IMR-90 (cell line): Measurements from ENCODE around the gene IWS1. TPM values are rescaled to one million over a fixed set of nuclear protein-coding genes. Genes with fewer than 3 reads are reported as not detected.

Source experiments
- ATAC-seq: fragments of 200-7000 bp; cut with Tn5 transposase; 2 replicates; pipeline ENCODE4 v1.9.1; 2020; ENCODE audit warnings: low read depth, mild to moderate bottlenecking, moderate library complexity
- BruUV-seq: library from RNA; stranded (reverse); fragments of 400-500 nt; replicated peaks from 2 replicates; lab custom pipeline; 2021; lab: Mats Ljungman, UMichigan
- CTCF ChIA-PET: fragments of 300-600 bp; formaldehyde crosslinking; extraction: SDS; loops from one replicate; lab custom pipeline; 2021; ENCODE audit warnings: antibody characterized with exemption; lab: Yijun Ruan, JAX
- POLR2A ChIA-PET: fragments of 300-600 bp; sonication (Branson Sonifier 250); formaldehyde crosslinking; loops from one replicate; lab custom pipeline; 2022; ENCODE audit warnings: antibody characterized with exemption; ENCODE audit not compliant: unreplicated experiment; lab: Charles Lee
- DNase-seq: peaks from one replicate; pipeline ENCODE4 v3.0.0; 2013
- H2AFZ ChIP-seq: replicated peaks from 2 replicates; pipeline ENCODE3; 2013; ENCODE audit warnings: low read length, mild to moderate bottlenecking; ENCODE audit not compliant: poor library complexity
- H2AK5ac ChIP-seq: 2 replicates; pipeline ENCODE4 v1.6.1; 2013; ENCODE audit warnings: low read depth, low read length, inconsistent platforms
- H2AK9ac ChIP-seq: replicated peaks from 2 replicates; pipeline ENCODE3; 2013; ENCODE audit warnings: mild to moderate bottlenecking, low read depth, low read length, moderate library complexity; ENCODE audit not compliant: poor library complexity
- H2BK120ac ChIP-seq: 2 replicates; pipeline ENCODE4 v1.6.1; 2013; ENCODE audit warnings: low read depth, low read length, inconsistent platforms
- H2BK15ac ChIP-seq: 3 replicates; pipeline ENCODE4 v1.6.1; 2013; ENCODE audit warnings: low read depth, low read length, inconsistent platforms
- H2BK20ac ChIP-seq: 2 replicates; pipeline ENCODE4 v1.6.1; 2013; ENCODE audit warnings: low read depth, mild to moderate bottlenecking, inconsistent platforms, low read length, moderate library complexity
- H2BK5ac ChIP-seq: 2 replicates; pipeline ENCODE4 v1.6.1; 2013; ENCODE audit warnings: mild to moderate bottlenecking, low read depth, low read length, inconsistent platforms; ENCODE audit not compliant: poor library complexity, severe bottlenecking
- H3K14ac ChIP-seq: replicated peaks from 2 replicates; pipeline ENCODE4 v1.6.1; 2013; ENCODE audit warnings: low read depth, low read length, inconsistent platforms
- H3K18ac ChIP-seq: 2 replicates; pipeline ENCODE4 v1.6.1; 2013; ENCODE audit warnings: low read depth, low read length, control low read depth
- H3K23ac ChIP-seq: 2 replicates; pipeline ENCODE4 v1.6.1; 2013; ENCODE audit warnings: low read depth, low read length, inconsistent platforms
- H3K27ac ChIP-seq: 2 replicates; pipeline ENCODE4 v1.5.1; 2013; ENCODE audit warnings: mild to moderate bottlenecking, control low read depth, low read length; ENCODE audit not compliant: insufficient read depth
- H3K27me3 ChIP-seq: 2 replicates; pipeline ENCODE4 v1.6.1; 2013; ENCODE audit warnings: low read length; ENCODE audit not compliant: control insufficient read depth, insufficient read depth
- H3K36me3 ChIP-seq: 2 replicates; pipeline ENCODE4 v1.6.1; 2013; ENCODE audit warnings: low read length, mixed read lengths; ENCODE audit not compliant: control insufficient read depth, insufficient read depth
- H3K4ac ChIP-seq: 2 replicates; pipeline ENCODE4 v1.6.1; 2013; ENCODE audit warnings: low read depth, low read length, inconsistent platforms
- H3K4me1 ChIP-seq: 2 replicates; pipeline ENCODE4 v1.6.1; 2013; ENCODE audit warnings: low read length, mixed read lengths; ENCODE audit not compliant: control insufficient read depth, insufficient read depth
- H3K4me2 ChIP-seq: 2 replicates; pipeline ENCODE4 v1.6.1; 2013; ENCODE audit warnings: low read depth, mild to moderate bottlenecking, control low read depth, low read length, moderate library complexity
- H3K4me3 ChIP-seq: 2 replicates; pipeline ENCODE4 v1.5.1; 2013; ENCODE audit warnings: low read depth, mild to moderate bottlenecking, control low read depth, low read length, moderate library complexity; ENCODE audit not compliant: insufficient read depth
- H3K56ac ChIP-seq: 2 replicates; pipeline ENCODE4 v1.6.1; 2013; ENCODE audit warnings: low read length, inconsistent platforms; ENCODE audit not compliant: insufficient read depth; ENCODE audit errors: extremely low read depth
- H3K79me1 ChIP-seq, 2 experiments: 2 replicates each; pipeline ENCODE4 v1.6.1; 2013; ENCODE audit warnings: low read length in 2 of 2, inconsistent platforms in 1 of 2, low read depth in 1 of 2
- H3K9ac ChIP-seq: 2 replicates; pipeline ENCODE4 v1.6.1; 2013; ENCODE audit warnings: low read depth, low read length, control low read depth
- H3K9me1 ChIP-seq: 2 replicates; pipeline ENCODE4 v1.6.1; 2013; ENCODE audit warnings: low read length, inconsistent platforms; ENCODE audit not compliant: insufficient read depth
- H3K9me3 ChIP-seq: 2 replicates; pipeline ENCODE4 v1.6.1; 2013; ENCODE audit warnings: low read length; ENCODE audit not compliant: control insufficient read depth, insufficient read depth
- H4K20me1 ChIP-seq: 2 replicates; pipeline ENCODE4 v1.6.1; 2013; ENCODE audit warnings: low read length, inconsistent platforms; ENCODE audit not compliant: insufficient read depth
- H4K5ac ChIP-seq: 2 replicates; pipeline ENCODE4 v1.6.1; 2013; ENCODE audit warnings: mild to moderate bottlenecking, low read depth, low read length, control low read depth
- H4K8ac ChIP-seq, 2 experiments: 2 replicates each; pipeline ENCODE4 v1.6.1; 2013; ENCODE audit warnings: low read depth in 2 of 2, low read length in 2 of 2, control low read depth in 1 of 2, inconsistent platforms in 1 of 2
- H4K91ac ChIP-seq: 2 replicates; pipeline ENCODE4 v1.6.1; 2013; ENCODE audit warnings: low read depth, low read length, inconsistent platforms; ENCODE audit not compliant: insufficient read depth
- FOS ChIP-seq: fragments of 150-350 bp; IDR thresholded peaks from 2 replicates; pipeline ENCODE4 v1.6.1; 2016; ENCODE audit warnings: low read depth, low read length
- MXI1 ChIP-seq: IDR thresholded peaks from 2 replicates; pipeline ENCODE4 v1.6.1; 2012; ENCODE audit warnings: low read depth, mild to moderate bottlenecking, low read length, moderate library complexity, borderline replicate concordance
- NFE2L2 ChIP-seq: fragments of 150-350 bp; IDR thresholded peaks from 2 replicates; pipeline ENCODE4 v1.6.1; 2016; ENCODE audit warnings: low read depth, mild to moderate bottlenecking, low read length
- SMC3 ChIP-seq: fragments of 150-350 bp; IDR thresholded peaks from 2 replicates; pipeline ENCODE4 v1.6.1; 2016; ENCODE audit warnings: low read depth, mild to moderate bottlenecking, antibody characterized with exemption, low read length, moderate library complexity
- WGBS, 2 experiments: methylation state at CpG; one replicate each; pipeline versions ENCODE4 v1.1.5 to v1.1.7; 2013; ENCODE audit warnings: missing lambda C conversion rate in 2 of 2; ENCODE audit not compliant: insufficient read length in 1 of 2; ENCODE audit errors: extremely low coverage in 2 of 2; 5-methylcytosine and 5-hydroxymethylcytosine counted together
- dilution Hi-C: fragments of 300-500 bp; cut with HindIII; formaldehyde crosslinking; loops from one replicate; pipeline ENCODE4 v1.14.3; 2018; ENCODE audit warnings: low sequenced_read_pairs; ENCODE audit not compliant: unreplicated experiment
- in situ Hi-C: fragments of 300-500 bp; cut with MboI; formaldehyde crosslinking; loops from 3 replicates; pipeline ENCODE4 v1.14.3; 2019; ENCODE audit warnings: low sequenced_read_pairs, inconsistent platforms, mixed read lengths
- intact Hi-C: fragments of 100-400 bp; cut with micrococcal nuclease; formaldehyde crosslinking; loops from 2 replicates; pipeline ENCODE4 v1.10.0; 2022
- polyA plus RNA-seq, 3 experiments: library from polyadenylated mRNA; depleted of rRNA; stranded (reverse); fragments of >200 nt; gene quantifications; 2 replicates each; pipeline ENCODE4 v1.2.3, GENCODE V29; 2012; ENCODE audit warnings: low replicate concordance in 1 of 3
- total RNA-seq: library from RNA; depleted of rRNA; stranded (reverse); fragments of >200 nt; gene quantifications from 2 replicates; pipeline ENCODE4 v1.2.3, GENCODE V29; 2012

The IWS1 gene
- total and polyA plus RNA-seq, 2 of the 4 experiments (the other 2 are of a cell fraction) = 31.5 to 52.5 TPM

- Histone ChIP-seq H2BK15ac (no peak overlapping the region), H3K56ac (no peak overlapping the region), H3K4ac (no peak overlapping the region), H2BK120ac (no peak overlapping the region), H2AK9ac (no peak overlapping the region), H4K5ac (no peak overlapping the region), H3K4me3 (no peak overlapping the region), H3K18ac (no peak overlapping the region), H3K9me3 (no peaks in the 10 kb centered on the region), H3K9ac (no peak overlapping the region), H2BK5ac (no peak overlapping the region), H3K9me1 (peaks cover 5% of the 10 kb centered on the region; the same call in 1 of the 2 replicates), H3K14ac (no peak overlapping the region), H4K8ac (no peak overlapping the region), H3K27ac (no peak overlapping the region), H3K23ac (no peak overlapping the region), H3K4me2 (no peak overlapping the region), H4K20me1 (no peaks in the 10 kb centered on the region), H2AFZ (no peak overlapping the region), H3K79me1 (0 out of 4 replicates have a peak, but pooled peaks cover 0 to under 1% of the 10 kb centered on the region in 2 experiments), H3K36me3 (no peaks in the 10 kb centered on the region), H2AK5ac (no peak overlapping the region), H3K27me3 (peaks cover 18% of the 10 kb centered on the region), H3K4me1 (no peaks in the 10 kb centered on the region), H4K91ac (no peak overlapping the region), H2BK20ac (no peak overlapping the region)
- intact Hi-C loops = no loop called here
- no peak for ATAC-seq
- 90% methylated on average over 6 of the region's 8 CpGs; no CpG with 5 or more reads in 1 of the 2 experiments for WGBS, 2 experiments
- CTCF ChIA-PET = interaction anchor here (0.6 kb wide), 1 partner anchor 161 kb away, joined by 3 read pairs; no protein-coding TSS in a partner anchor
- no peak for DNase-seq
- TF ChIP-seq SMC3 = no peak
- no peak for TF ChIP-seq MXI1
- no peak for TF ChIP-seq FOS
- TF ChIP-seq NFE2L2 = no peak
- in situ Hi-C loops = no loop called here
- POLR2A ChIA-PET = no interaction called here
- no TSS peak for BruUV-seq
- dilution Hi-C loops = no loop called here
Measured at GRCh38 chr2:127532296-127532695, 6.0 kb upstream of the IWS1 start.
